Nephron progenitor cell (in vitro differentiated cells): Measurements from ENCODE around the gene MICU2.

Source experiments
- DNase-seq: peaks from one replicate; pipeline ENCODE4 v3.0.0; 2021
- H3K27ac Mint-ChIP-seq: 2 replicates; pipeline ENCODE4 v1.8.0; 2021; ENCODE audit warnings: mild to moderate bottlenecking, moderate library complexity, mixed read lengths
- H3K27me3 Mint-ChIP-seq: 2 replicates; pipeline ENCODE4 v1.8.0; 2021; ENCODE audit warnings: mild to moderate bottlenecking, low read depth, mixed read lengths; ENCODE audit not compliant: poor library complexity
- H3K36me3 Mint-ChIP-seq: 2 replicates; pipeline ENCODE4 v1.8.0; 2021; ENCODE audit warnings: low read depth, mixed read lengths
- H3K4me1 Mint-ChIP-seq: 2 replicates; pipeline ENCODE4 v1.8.0; 2021; ENCODE audit warnings: mixed read lengths
- H3K4me3 Mint-ChIP-seq: 2 replicates; pipeline ENCODE4 v1.8.0; 2021; ENCODE audit warnings: mild to moderate bottlenecking, moderate library complexity, mixed read lengths
- H3K9me3 Mint-ChIP-seq: 2 replicates; pipeline ENCODE4 v1.8.0; 2021; ENCODE audit warnings: mild to moderate bottlenecking, moderate library complexity, mixed read lengths
- CTCF ChIP-seq: fragments of 200-600 bp; sonication (generic); IDR thresholded peaks from 2 replicates; pipeline ENCODE4 v1.5.0; 2021; ENCODE audit warnings: antibody characterized with exemption

Gene MICU2

GRCh38 chr13:21616205-21616866 is 12.4 kb upstream of the MICU2 start:
- Mint-ChIP-seq H3K4me1 (peaks cover 40% of the 10 kb centered on the region), H3K4me3 (no peak overlapping the region), H3K9me3 (no peaks in the 10 kb centered on the region), H3K27ac (no peak overlapping the region), H3K27me3 (no peaks in the 10 kb centered on the region), H3K36me3 (peaks cover 12% of the 10 kb centered on the region)
- no peak for DNase-seq
- TF ChIP-seq CTCF = no peak

- Mint-ChIP-seq H3K4me3 (no peak overlapping the region), H3K27me3 (no peaks in the 10 kb centered on the region), H3K36me3 (peaks cover 14% of the 10 kb centered on the region), H3K27ac (no peak overlapping the region), H3K9me3 (no peaks in the 10 kb centered on the region), H3K4me1 (peaks cover 31% of the 10 kb centered on the region)
- no peak for TF ChIP-seq CTCF
- DNase-seq = no peak
Measured at GRCh38 chr13:21615427-21615826, 11.5 kb upstream of the MICU2 start.

DNA sequence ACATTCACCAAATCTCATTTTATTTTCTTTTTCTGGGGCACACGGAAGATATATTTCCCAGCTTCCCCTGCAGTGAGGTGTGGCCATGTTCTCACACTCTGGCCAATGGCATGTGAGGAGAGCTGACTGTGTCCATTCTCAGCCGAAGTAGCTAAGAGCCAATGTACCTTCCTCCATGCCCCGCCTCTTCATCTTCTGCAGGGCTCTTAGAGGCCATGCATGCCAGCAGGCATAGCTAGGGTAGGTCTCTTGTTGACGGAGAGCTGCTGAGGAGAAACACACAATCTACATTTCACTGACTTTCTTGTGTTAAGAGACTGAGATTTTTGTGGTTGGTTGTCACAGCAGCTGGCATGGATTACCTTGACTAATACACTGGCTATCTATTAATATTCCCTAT is 9.8 kb upstream of the MICU2 start:
- Mint-ChIP-seq H3K27ac (no peak overlapping the region), H3K4me3 (no peak overlapping the region), H3K27me3 (no peaks in the 10 kb centered on the region), H3K36me3 (peaks cover 22% of the 10 kb centered on the region), H3K4me1 (peaks cover 18% of the 10 kb centered on the region), H3K9me3 (no peaks in the 10 kb centered on the region)
- TF ChIP-seq CTCF = no peak
- no peak for DNase-seq

DNA sequence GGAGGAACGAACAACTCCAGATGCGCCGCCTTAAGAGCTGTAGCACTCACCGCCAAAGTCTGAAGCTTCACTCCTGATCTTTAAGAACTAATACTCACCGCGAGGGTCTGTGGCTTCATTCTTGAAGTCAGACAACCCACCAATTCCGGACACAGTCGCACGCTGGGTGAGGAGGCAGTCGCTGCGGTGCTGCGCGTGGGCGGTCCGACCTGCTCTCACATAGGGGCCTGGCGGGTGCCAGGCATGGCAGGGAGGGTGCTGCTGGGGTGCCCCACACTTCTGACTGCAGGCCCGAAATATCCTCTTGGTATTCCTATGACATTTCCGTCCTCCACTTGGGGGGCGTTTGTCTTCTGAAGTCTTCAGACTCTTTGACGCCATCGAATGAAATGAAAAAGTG is 7.4 kb upstream of the MICU2 start:
- no peak for TF ChIP-seq CTCF
- H3K27me3 Mint-ChIP-seq = no peaks in the 10 kb centered on the region
- H3K4me1 Mint-ChIP-seq = peaks cover 16% of the 10 kb centered on the region
- H3K9me3 Mint-ChIP-seq = no peaks in the 10 kb centered on the region
- H3K27ac Mint-ChIP-seq = no peak overlapping the region
- DNase-seq = no peak
- no peak overlapping the region for H3K4me3 Mint-ChIP-seq
- peaks cover 22% of the 10 kb centered on the region for H3K36me3 Mint-ChIP-seq

GRCh38 chr13:21610687-21611086 is 6.7 kb upstream of the MICU2 start:
- Mint-ChIP-seq H3K27me3 (no peaks in the 10 kb centered on the region), H3K27ac (no peak overlapping the region), H3K36me3 (peaks cover 22% of the 10 kb centered on the region), H3K4me3 (no peak overlapping the region), H3K9me3 (no peaks in the 10 kb centered on the region), H3K4me1 (peaks cover 17% of the 10 kb centered on the region)
- no peak for DNase-seq
- TF ChIP-seq CTCF = no peak

- Mint-ChIP-seq H3K27me3 (no peaks in the 10 kb centered on the region), H3K4me1 (peaks cover 28% of the 10 kb centered on the region), H3K9me3 (no peaks in the 10 kb centered on the region), H3K36me3 (peaks cover 22% of the 10 kb centered on the region), H3K4me3 (no peak overlapping the region), H3K27ac (no peak overlapping the region)
- no peak for DNase-seq
- no peak for TF ChIP-seq CTCF
Measured at GRCh38 chr13:21608961-21609360, 5.0 kb upstream of the MICU2 start.
